PFSK-1 (cell line): ENCODE data around the gene PCSK2.

ENCODE experiments used
- FOXP2 ChIP-seq: optimal IDR thresholded peaks from 2 replicates; pipeline ENCODE3; 2011; ENCODE audit warnings: borderline replicate concordance, control low read depth, inconsistent platforms; ENCODE audit not compliant: insufficient read depth; ENCODE audit errors: extremely low read length, extremely low read depth
- POLR2AphosphoS5 ChIP-seq: IDR thresholded peaks from 2 replicates; pipeline ENCODE4 v1.6.1; 2012; ENCODE audit warnings: low read depth, mild to moderate bottlenecking, control low read depth, low read length, moderate library complexity
- REST ChIP-seq, 2 experiments: IDR thresholded peaks; 2 replicates each; pipeline versions ENCODE4 v1.6.1 to v1.8.0; 2011 to 2012; ENCODE audit warnings: low read depth in 2 of 2, low read length in 2 of 2, control low read depth in 1 of 2, inconsistent platforms in 1 of 2, mild to moderate bottlenecking in 1 of 2, moderate library complexity in 1 of 2; ENCODE audit not compliant: insufficient read depth in 1 of 2
- SIN3A ChIP-seq: IDR thresholded peaks from 2 replicates; pipeline ENCODE4 v1.6.1; 2012; ENCODE audit warnings: mild to moderate bottlenecking, low read length, moderate library complexity, borderline replicate concordance; ENCODE audit not compliant: insufficient read depth
- TAF1 ChIP-seq: IDR thresholded peaks from 2 replicates; pipeline ENCODE4 v1.6.1; 2012; ENCODE audit warnings: low read length, control low read depth, borderline replicate concordance; ENCODE audit not compliant: insufficient read depth

DNA sequence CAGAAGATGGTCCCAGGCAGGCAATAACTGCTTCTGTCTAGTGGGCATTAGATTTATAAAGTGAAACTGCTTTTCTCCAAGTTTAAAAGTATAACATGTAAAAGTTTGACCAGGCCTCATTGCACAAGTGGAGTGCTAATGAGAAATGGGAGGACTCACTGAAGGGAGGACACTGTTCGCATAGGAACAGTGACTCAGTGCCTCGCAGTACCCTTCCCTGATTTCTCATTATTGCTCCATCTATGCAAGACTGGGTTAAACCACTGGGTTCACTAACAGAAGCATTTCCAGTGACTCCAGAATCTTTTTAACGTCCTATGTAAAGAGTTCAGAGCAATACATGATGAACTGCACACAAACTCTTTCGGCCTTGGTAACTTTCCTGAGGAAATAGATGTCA is 79.6 kb downstream of the PCSK2 start:
- no peak for TF ChIP-seq TAF1
- TF ChIP-seq POLR2AphosphoS5: no peak
- no peak for TF ChIP-seq SIN3A
- no peak for TF ChIP-seq REST (IDR thresholded peaks at IDR 0.05; ENCODE audit: insufficient read depth in 1 of 2, low read depth in 2 of 2, low read length in 2 of 2)
- TF ChIP-seq FOXP2: no peak
